ENCODE data around the gene PAGE2B. TPM values are rescaled to one million over a fixed set of nuclear protein-coding genes. Genes with fewer than 3 reads are reported as not detected.
"Not testable (repeated sequence)": the region's sequence is repeated elsewhere in the genome, so short reads cannot be mapped to it uniquely, and the experiment has no call there.

The PAGE2B gene
- total and polyA plus RNA-seq, 2 donors (not counting 1 experiment from before 2014, with no cell fraction given) = 0.67 TPM; not detected in 1

GRCh38 chrX:55057675-55058249 is 17.1 kb upstream of the PAGE2B start:
- H3K4me1 Mint-ChIP-seq = peaks cover 10% of the 10 kb centered on the region
- ChIA-PET POLR2A (no interaction called here), CTCF (interaction anchor here (0.7 to 1.9 kb wide), 9 partner anchors 47 to 1741 kb away, joined by 3 to 12 read pairs (median 4); partner anchors contain the start of genes APEX2 and RRAGB)
- TF ChIP-seq EZH2 (IDR thresholded peaks at IDR 0.05; ENCODE audit: borderline replicate concordance, insufficient read depth, low read depth, low read length, poor library complexity, severe bottlenecking) = no peak
- peak; percentile 77 for TF ChIP-seq CTCF (IDR thresholded peaks at IDR 0.05)
- Histone ChIP-seq H3K4me2 (replicated peaks; ENCODE audit: low read depth, low read length, poor library complexity, severe bottlenecking) (peak overlapping the region; percentile 52), H2AFZ (ENCODE audit: insufficient read depth, low read depth, low read length, poor library complexity, severe bottlenecking) (peak overlapping the region; percentile 50), H3K27ac (ENCODE audit: low read length in 2 of 2) (no peak overlapping the region), H3K79me2 (ENCODE audit: control insufficient read depth, insufficient read depth, low read length) (no peaks in the 10 kb centered on the region), H3K9me3 (ENCODE audit: control extremely low read depth in 1 of 3, control insufficient read depth in 2 of 3, insufficient read depth in 1 of 3, low read length in 2 of 3) (no peaks in the 10 kb centered on the region), H3K27me3 (replicated peaks in 1 of 4; ENCODE audit: control extremely low read depth in 1 of 4, control insufficient read depth in 3 of 4, insufficient read depth in 4 of 4, low read length in 3 of 4) (no peaks in the 10 kb centered on the region), H4K20me1 (ENCODE audit: control insufficient read depth, insufficient read depth, low read length, poor library complexity, severe bottlenecking) (no peaks in the 10 kb centered on the region), H3K4me1 (ENCODE audit: control insufficient read depth in 2 of 2, insufficient read depth in 2 of 2, low read length in 2 of 2) (peaks cover 6 to 7% of the 10 kb centered on the region in 2 donors), H3K4me3 (ENCODE audit: control extremely low read depth in 1 of 5, extremely low read depth in 1 of 5, insufficient read depth in 1 of 5, low read depth in 2 of 5, low read length in 4 of 5) (peak overlapping the region in 3 of 5 experiments; percentile 18 to 24 (median 18)), H3K36me3 (replicated peaks in 1 of 2; ENCODE audit: control extremely low read depth in 1 of 2, control insufficient read depth in 1 of 2, extremely low read depth in 1 of 2, insufficient read depth in 2 of 2, low read length in 1 of 2) (no peaks in the 10 kb centered on the region), H3K9ac (ENCODE audit: low read length) (peak overlapping the region; percentile 30)
- peak overlapping the region; percentile 78 for H3K4me3 Mint-ChIP-seq
- WGBS (ENCODE audit: insufficient coverage) = no CpG with 5 or more reads among the region's 5 CpGs
- DNase-seq = peak; percentile 53
- H3K9me3 Mint-ChIP-seq (ENCODE audit: insufficient read depth) = no peaks in the 10 kb centered on the region
- no peak overlapping the region for H3K27ac Mint-ChIP-seq
- intact Hi-C loops (cut with micrococcal nuclease) = loop anchor here (1.0 to 10.0 kb wide), 6 partner anchors 103 to 1740 kb away; partner anchors contain the start of genes HUWE1 and MAGED2
- H3K27me3 Mint-ChIP-seq = no peaks in the 10 kb centered on the region
- ATAC-seq (ENCODE audit: low read depth) = peak; percentile 71

- H3K27me3 ChIP-seq (replicated peaks in 1 of 4; ENCODE audit: control extremely low read depth in 1 of 4, control insufficient read depth in 3 of 4, insufficient read depth in 4 of 4, low read length in 3 of 4); CTCF ChIA-PET; H3K36me3 ChIP-seq (replicated peaks in 1 of 2; ENCODE audit: control extremely low read depth in 1 of 2, control insufficient read depth in 1 of 2, extremely low read depth in 1 of 2, insufficient read depth in 2 of 2, low read length in 1 of 2); H3K27me3 Mint-ChIP-seq; H3K4me2 ChIP-seq (replicated peaks; ENCODE audit: low read depth, low read length, poor library complexity, severe bottlenecking); ATAC-seq (ENCODE audit: low read depth); DNase-seq; H3K9ac ChIP-seq (ENCODE audit: low read length); H3K9me3 ChIP-seq (ENCODE audit: control extremely low read depth in 1 of 3, control insufficient read depth in 2 of 3, insufficient read depth in 1 of 3, low read length in 2 of 3); H3K27ac ChIP-seq (ENCODE audit: low read length in 2 of 2); H3K9me3 Mint-ChIP-seq (ENCODE audit: insufficient read depth); intact Hi-C loops (cut with micrococcal nuclease); H3K4me3 Mint-ChIP-seq; H3K27ac Mint-ChIP-seq; H3K4me1 Mint-ChIP-seq; H2AFZ ChIP-seq (ENCODE audit: insufficient read depth, low read depth, low read length, poor library complexity, severe bottlenecking); H3K4me1 ChIP-seq (ENCODE audit: control insufficient read depth in 2 of 2, insufficient read depth in 2 of 2, low read length in 2 of 2); POLR2A ChIA-PET; H4K20me1 ChIP-seq (ENCODE audit: control insufficient read depth, insufficient read depth, low read length, poor library complexity, severe bottlenecking); H3K79me2 ChIP-seq (ENCODE audit: control insufficient read depth, insufficient read depth, low read length); H3K4me3 ChIP-seq (ENCODE audit: control extremely low read depth in 1 of 5, extremely low read depth in 1 of 5, insufficient read depth in 1 of 5, low read depth in 2 of 5, low read length in 4 of 5): not testable (repeated sequence)
- no CpG with 5 or more reads among the region's 2 CpGs for WGBS (ENCODE audit: insufficient coverage)
Measured at GRCh38 chrX:55067180-55067579, 7.7 kb upstream of the PAGE2B start.
